Measurements from ENCODE around the gene SAMM50.

The SAMM50 gene

DNA sequence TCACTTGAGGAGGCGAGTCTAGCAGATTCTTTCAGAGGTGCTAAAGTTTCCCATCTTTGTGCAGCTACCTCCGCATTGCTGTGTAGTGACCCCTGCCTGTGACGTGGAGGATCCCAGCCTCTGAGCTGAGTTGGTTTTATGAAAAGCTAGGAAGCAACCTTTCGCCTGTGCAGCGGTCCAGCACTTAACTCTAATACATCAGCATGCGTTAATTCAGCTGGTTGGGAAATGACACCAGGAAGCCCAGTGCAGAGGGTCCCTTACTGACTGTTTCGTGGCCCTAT lies 8.9 kb upstream of the SAMM50 start:
- DNase-seq, result no peak

DNA sequence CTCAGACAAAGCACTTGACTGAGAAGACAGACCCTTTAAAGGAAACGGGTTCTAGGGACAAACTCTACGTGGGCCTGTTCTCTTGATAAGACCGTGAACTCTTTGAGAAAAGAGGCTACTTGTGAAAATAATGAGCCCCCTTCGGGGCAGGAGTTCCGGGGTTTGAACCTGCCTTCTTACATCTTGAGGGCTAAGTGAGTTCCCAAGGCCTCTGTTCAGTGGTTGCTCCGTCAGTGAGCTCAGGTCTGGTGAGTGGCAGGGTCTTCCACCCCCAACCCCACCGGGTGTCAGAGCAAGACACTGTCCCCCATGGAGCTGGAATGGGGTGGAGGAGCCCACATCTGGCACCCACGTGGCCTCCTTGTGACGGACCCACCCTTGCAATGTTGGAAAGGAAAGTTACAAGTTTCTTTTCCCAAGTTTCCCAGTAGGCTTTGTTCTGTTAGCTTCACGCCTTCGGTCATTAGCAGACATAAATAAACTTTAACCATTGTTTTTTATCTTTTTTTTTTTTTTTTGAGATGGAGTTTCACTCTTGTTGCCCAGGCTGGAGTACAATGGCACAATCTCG lies 6.3 kb upstream of the SAMM50 start:
- no peak for DNase-seq

DNA sequence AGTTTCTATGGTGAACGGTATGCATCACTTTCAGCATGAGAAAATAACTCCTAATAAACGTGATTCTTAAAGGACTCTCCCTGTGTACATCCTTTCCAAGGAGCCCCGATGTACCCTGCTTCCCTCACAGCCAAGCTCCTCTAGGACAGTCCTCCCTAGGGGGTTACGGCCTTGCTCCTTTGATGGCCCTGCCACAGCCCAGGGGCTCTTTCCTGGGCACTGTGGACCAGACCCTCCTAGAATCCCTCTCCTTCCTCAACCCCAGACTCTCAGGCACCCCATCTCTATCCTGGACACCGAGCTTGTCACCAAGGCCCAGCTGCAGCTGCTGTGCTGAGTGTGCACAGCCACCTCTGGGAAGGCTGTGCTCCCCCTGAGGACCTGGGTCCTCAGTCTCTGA lies 3.9 kb upstream of the SAMM50 start:
- no peak for DNase-seq

DNA sequence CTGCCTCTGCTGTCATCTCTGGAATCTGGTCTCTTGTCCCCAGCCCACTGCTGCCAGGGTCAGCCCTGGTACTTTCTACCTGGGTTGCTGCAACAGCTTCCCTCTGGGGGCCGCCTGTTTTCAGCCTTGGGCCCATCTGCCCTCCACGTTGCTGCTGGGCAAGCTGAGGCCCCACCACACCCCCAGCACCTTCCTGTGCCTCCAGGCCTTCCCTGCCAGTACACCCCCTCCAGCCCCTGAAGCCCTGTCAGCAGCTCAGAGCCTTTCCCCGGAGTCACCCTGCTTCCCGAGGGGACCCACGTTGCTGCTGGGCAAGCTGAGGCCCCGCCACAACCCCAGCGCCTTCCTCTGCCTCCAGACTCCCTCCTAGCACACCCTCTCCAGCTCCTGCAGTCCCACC lies 3.3 kb upstream of the SAMM50 start:
- DNase-seq, result no peak

DNA sequence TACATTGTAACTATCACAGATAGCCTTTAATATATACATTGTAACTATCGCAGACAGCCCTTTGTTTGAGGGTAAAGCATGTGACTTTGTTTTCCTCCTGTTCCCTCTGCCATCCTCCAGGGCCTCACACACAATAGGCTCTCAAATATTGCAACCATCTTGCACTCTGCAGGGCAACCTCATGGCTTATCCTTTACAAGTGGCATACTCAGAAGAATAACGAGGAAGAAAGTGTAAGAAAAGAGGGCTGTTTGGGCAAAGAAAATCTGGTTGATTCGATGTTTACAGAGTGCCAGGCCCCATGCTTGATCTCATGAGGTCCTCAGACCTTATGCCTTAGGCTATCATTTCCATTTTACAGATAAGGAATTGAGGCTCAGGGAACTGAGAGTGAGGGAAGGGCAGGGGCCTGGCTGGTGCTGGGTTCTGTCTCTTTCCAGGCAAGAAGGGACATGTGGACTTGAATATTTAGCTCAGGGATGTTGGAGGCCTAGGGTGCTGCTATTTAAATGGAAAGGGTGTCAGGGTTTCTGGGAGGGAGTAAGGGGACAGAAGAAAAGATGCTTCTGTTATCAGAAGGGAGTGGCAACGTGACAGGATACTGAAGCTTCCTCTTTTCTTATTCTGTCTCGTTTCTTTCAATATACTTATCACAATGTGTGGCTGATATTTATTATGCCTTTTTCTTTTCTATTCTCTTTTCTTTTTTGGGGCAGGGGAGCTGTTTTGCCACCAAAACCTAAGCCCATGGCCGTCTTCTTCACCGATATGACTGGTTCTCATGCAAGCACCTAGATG lies 1.1 kb upstream of the SAMM50 start:
- no peak for DNase-seq

DNA sequence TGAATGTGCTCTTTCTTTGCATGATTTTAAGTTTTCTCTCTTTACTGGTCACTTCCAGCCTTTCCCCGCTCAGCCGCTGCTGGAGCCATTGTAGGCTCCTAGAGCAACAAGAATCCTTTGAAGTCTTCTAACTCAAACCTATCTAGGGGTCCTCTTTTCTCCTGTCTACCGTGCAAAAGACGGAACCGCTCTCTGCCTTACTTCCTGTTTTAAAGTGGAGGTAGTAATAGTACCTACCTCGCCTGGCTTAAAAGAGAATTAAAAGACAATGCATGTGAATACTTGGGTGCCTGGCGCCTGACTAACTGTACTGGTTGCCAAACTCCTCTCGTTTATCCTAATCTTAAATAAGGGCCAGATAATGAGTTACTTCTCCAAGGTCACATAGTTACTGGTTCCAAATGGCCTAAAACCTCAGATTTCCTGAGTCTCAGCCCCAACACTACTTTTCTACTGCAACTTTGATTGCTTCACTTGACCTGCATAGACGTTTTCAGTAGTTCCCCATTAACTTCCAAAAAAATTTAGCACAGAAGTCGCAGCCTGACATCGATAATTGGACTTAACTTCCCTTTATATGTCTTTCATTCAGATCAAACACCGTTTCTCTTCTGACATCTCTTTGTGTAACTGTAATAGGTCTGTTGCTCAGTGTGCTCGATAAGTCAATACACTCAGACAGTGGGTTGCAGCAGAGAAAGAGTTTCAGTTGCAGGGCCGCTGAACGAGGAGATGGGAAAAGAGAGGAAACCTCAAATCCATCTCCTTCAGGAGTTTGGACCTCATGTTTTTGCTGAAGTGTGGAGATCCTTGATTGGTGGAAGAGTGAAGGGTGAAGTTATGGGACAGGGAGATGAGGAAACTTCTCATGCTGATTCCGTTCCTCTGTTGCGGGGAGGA lies 891 bp downstream of the SAMM50 start:
- DNase-seq, result no peak

DNA sequence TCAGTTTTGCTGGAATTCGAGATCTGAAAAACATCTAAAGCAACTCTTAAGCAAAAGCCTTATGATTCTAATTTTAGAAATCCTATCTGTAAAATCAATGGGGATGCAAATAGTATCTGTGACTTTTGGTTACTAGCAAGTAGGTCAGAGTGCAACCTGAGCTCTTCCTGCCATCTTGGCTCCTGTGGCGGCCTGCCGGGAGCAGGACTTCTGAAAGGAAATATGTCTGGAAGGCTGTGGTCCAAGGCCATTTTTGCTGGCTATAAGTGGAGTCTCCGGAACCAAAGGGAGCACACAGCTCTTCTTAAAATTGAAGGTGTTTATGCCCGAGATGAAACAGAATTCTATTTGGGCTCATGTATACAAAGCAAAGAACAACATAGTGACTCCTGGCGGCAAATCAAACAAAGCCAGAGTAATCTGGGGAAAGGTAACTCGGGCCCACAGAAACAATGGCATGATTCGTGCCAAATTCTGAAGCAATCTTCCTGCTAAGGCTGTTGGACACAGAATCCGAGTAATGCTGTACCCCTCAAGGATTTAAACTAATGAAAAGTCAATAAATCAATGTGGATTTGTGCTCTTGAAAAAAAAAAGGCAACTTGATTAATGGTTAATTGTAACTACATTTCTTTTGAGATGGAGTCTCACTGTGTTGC lies 1.7 kb downstream of the SAMM50 start:
- DNase-seq, result no peak

DNA sequence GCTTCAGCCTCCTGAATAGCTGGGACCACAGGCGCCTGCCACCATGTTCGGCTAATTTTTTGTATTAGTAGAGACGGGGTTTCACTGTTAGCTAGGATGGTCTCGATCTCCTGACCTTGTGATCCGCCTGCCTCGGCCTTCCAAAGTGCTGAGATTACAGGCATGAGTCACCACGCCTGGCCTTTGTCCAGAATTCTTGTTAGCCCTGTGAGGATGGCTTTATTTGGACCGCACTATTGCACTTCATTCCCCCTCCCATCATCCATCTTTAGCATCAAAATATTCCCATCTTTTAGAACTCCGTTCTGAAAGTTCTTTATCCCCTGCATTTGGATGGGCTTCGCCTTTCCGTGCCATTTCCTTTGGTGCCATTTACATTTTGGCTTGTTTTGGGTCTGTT lies 2.6 kb downstream of the SAMM50 start:
- no peak for DNase-seq

DNA sequence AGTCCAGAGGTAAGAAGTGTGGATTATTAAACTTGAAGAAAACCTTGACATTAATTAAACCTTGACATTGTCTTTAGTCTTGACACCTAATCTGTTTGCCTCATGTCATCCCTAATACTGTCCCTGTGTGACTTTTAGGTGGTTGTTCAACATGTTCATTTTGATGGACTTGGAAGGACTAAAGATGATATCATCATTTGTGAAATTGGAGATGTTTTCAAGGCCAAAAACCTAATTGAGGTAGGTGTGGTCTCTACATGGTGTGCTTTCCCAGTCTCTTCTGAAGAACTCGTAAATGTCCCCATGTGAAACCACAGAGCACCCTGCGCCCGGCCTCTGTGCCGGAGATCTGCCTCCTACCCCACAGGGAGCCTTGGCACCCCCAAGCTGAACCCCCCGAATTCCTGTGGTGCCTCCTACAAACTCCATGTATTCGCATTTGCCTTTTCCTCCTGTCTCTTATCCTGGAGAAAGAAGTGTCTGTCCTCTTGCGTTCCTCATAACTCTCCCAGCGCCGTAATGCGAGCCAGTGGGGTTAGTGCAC lies 9.1 kb downstream of the SAMM50 start:
- DNase-seq, result no peak

DNA sequence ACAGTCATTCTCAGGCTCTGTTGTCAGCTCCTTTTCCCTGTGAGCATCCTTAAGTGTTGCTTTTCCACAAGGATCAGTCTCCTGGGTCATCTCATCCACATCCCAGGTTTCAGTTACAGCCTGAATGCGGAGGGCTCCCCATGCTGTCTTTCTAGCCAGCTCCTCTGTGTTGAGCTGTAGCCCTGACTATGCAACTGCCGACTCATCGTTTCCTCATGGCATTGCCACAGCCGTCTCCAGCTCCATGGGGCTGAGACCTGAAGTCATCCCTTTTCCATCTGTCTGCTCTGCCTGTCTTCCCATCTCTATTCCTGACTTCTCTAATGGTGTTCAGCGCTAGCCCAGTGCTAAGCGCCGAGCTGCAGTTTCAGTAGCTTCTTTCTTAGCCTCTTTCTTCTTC lies 11.8 kb downstream of the SAMM50 start:
- DNase-seq, result no peak

DNA sequence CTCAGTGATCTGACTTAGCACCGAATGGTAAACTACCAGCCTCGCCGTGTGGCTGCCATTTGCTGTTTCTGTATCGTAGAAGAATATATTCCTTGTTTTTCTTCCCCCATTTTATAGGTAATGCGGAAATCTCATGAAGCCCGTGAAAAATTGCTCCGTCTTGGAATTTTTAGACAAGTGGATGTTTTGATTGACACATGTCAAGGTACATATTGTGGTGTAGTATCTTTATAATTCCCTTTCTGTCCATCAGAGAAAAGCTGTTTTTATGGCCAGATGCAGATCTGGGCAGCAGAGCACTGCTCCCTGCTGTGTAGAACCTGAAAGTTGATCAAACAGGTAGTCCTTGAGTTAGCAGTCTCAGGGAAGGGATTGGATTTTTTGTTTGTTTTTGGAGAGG lies 13.4 kb downstream of the SAMM50 start:
- no peak for DNase-seq

DNA sequence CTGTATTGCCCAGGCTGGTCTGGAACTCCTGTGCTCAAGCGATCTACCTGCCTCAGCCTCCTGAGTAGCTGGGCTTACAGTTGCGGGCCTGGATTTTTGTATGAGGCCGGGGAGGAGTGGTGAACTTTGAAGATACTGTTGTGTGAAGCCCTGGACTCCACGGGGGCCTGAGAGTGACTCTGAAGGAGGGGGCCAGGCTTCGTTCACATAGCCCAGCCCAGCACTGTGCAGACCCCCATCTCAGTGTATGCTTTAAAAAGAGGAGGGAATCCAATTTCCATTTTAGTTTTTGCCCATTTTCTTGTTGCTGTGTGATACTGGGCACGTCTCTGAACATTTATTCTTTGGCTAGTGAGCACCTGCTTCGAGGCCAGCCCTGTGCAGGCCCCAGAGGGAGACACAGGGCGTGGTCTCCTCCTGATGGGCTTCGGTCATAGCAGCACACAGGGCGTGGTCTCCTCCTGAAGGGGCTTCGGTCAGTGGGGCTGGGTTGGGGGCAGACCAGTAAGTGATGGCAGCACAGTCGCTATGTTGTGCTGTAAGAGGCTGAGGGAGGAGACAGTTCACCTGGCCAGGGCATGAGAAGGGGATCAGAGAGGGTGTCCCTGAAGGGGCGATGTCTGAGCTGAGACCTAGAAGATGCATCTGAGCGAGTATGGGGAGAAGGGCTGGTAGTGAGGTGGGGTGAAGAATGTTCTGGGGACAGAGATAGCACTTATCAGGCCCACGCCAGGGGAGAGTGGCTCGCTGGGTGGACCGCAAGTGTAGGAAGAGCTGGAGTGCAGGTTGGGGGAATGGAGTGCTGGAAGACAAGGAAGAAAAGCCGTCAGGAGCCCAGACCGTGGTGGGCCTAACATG lies 14.0 kb downstream of the SAMM50 start:
- DNase-seq, result no peak

DNA sequence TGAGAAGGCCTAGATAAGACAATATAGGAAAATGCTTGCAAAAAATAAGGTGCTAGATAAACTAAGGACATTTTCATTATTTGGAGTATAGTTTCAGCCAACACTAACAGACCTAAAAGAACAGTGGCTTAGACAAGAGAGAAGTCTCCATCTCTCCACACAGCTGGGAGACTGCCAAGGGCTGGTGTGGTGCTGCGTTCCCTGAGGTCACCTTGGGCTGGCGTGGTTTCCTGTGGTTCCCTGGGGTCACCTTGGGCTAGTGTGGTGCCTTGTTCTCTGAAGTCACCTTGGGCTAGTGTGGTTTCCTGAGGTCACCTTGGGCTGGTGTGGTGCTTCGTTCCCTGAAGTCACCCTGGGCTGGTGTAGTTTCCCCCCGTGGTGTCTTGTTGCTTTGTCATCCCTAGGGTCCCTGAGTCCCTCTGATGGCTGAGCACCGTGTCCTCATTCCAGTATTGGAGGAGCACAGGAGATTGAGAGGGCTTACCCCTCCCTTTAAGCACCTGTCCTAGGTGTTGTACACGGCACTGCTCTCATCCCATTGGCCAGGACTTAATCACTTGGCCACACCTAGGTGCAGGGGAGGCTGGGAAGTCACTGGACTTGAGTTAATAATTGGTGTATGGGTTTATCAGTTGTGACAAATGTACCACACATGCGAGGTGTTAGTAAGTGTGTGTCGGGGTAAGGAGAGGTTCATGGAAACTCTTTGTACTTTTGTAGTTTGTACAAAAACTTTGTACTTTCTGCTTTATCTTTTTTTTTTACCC lies 14.9 kb downstream of the SAMM50 start:
- no peak for DNase-seq

DNA sequence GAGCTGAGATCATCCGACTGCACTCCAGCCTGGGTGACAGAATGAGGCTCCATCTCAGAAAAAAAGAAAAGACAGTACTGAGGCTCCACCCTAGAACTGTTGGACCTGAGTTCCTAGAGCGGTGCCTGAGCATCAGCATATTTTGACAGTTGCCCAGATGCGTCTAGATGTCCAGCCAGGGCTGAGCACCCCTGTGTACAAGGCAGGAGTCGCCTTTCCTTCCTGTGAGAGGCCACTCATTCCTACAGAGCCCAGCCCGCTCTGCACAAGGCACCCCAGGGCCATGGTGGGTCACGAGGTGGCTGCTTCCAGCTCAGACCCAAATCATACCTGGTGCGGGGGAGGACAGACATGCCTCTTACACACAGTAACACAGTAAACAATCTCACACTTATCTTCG lies 15.9 kb downstream of the SAMM50 start:
- DNase-seq, result no peak

DNA sequence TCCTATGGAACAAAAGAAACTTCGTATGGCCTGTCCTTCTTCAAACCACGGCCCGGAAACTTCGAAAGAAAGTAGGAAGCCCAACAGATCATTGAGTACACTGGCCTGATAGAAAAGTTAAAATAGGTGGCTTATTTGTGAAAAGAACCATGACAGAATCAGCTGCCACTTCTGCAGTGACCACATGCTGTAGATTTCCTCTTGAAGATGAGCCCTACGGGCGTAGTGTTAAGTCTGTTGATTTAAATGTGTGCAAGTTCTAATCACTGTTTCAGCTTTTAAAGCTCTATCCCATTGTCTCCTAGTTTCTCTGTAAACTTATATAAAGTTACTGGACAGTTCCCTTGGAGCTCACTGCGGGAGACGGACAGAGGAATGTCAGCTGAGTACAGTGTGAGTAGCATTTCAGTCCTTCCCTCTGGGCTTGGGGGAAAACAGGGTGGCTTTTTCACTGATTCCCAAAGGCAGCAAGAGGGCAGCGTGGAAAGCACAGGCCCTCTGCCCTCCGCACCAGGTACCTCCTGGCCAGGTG lies 17.8 kb downstream of the SAMM50 start:
- DNase-seq, result no peak

DNA sequence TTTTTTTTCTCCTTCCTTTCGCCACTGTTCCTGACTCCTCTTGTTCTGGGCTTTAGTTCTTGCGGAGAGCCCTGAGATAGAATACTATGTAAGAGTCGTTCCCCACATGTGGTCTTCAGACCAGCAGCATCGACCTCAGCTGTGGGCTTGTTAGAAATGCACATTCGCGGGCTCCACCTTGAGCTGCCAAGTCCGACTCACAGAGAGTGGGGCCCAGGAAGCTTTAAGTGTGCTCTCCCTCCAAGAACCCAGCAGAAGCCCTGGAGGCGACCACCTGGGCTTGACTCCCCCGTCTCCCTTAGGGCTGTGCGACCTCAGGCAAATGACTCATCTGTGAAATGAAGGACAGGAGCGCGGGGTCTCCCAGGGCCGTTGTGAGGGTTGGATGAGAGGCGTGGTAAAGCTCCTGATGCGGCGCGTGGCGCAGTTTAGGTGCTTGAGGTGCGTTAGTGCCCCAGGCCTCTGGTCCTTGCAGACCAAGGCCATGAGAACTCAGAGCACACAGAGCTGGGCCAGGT lies 18.8 kb downstream of the SAMM50 start:
- DNase-seq, result no peak

DNA sequence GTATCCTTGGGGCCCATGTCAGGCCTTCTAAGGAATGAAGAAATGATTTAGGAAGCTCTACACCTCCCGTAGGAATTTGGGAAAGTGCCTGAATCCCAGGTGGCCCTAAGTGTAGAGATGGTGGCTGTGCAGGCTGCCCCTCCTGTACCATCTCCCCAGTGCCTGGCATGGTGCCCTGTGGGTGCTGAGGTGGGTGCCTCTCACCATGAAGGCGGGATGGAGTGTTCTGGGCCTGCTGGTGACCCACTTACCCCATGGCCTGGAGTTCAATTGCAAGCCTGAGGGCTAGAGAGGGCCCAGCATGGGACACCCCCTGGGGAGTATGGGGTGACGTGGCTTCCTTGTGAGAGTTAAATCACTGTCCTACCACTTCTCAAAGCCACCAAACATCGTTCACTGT lies 19.8 kb downstream of the SAMM50 start:
- no peak for DNase-seq

DNA sequence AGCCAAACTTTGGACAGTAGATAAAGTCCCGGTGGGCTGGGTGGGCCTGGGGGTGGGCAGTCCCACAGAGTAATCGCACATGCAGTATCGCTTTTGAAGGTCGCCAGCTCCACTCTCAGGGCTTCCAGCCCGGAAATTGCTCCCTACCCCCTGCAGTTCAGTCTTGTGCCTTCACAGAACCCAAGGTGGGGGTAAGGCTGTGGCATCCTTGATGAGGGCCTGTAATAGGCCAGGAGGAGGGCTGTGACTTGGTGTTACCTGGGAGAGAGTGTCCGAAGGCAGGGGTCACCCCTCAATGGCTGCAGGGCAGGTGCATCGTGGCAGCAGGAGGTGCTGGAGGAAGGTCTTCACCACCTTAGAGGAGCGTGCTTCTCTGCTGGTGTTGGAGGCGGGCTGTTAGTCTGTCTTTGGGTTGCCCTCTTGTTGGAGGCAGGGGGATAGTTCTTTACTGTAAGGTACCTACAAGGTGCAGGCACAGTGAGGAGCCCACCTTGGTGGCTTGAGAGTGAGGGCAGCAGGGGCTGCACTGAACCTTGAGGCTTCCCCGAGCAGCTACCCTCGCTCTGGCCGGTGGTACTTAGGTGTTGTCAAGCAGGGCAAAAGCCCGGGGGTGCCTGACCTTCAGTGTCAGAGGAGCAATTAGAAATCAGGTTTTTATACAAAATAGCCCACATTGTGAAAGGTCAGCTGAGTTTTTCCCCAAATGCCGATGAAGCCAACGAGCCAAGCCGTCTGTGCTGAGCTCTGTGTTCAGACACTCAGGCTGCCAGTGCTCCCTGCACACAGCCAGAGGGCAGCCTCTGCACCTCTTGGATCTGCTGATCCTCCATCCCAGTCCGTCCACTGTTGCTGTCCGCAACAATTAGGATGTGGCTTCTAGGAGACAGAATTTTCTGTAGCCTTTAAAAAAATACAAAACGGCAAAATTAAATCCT lies 21.9 kb downstream of the SAMM50 start:
- DNase-seq, result no peak

DNA sequence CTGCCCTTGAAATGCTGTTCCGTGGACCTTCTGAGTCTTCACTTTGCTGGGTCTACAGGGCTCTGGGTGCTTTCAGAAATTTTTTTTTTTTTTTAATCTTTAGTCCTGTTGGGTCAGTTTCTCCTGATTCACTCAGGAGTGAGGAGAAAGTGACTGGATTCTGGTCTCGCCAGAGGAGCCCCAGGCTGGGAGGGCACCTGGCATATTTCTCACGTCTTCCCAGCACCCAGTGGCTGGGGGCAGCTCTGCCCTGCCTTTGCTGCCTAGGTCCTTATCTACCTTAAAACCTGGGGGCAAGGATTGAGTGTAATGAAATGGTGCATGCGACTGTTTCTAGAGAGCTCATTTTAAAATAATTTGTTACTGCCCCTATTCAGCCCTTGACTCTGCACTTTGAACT lies 23.3 kb downstream of the SAMM50 start:
- DNase-seq, result no peak

DNA sequence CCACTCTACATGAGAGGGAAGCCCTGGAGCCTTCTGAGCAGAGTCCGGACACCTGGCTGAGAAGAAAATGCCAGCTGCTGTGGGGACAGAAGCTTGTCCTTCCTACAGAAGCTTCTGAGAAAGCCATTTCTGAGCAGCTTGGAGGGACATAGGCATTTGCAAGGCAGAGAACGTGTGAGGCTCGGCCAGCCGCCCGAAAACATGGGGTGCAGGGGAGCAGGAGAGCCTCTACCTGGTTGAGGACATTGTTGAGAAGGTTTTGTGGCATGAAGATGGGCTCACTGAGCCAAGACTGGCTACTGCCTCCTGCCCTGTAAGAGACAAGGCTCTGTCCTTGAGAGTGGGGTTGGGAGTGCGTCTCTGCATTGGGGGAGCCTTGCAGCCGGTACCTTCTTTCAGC lies 25.3 kb downstream of the SAMM50 start:
- DNase-seq, result no peak

Data from activated CD4-positive, alpha-beta T cell treated with anti-CD3 and anti-CD28 coated beads, Interleukin-2, amount 50 U/mL, for 4 hours (primary cell).